ENCODE data around the gene FCRLB. TPM values are rescaled to one million over a fixed set of nuclear protein-coding genes. Genes with fewer than 3 reads are reported as not detected.

The FCRLB gene
- total and polyA plus RNA-seq, 9 of the 15 experiments (the other 6 are each of a cell fraction or from before 2014, with no cell fraction given): 0.20 to 4.6 (median 1.3) TPM

DNA sequence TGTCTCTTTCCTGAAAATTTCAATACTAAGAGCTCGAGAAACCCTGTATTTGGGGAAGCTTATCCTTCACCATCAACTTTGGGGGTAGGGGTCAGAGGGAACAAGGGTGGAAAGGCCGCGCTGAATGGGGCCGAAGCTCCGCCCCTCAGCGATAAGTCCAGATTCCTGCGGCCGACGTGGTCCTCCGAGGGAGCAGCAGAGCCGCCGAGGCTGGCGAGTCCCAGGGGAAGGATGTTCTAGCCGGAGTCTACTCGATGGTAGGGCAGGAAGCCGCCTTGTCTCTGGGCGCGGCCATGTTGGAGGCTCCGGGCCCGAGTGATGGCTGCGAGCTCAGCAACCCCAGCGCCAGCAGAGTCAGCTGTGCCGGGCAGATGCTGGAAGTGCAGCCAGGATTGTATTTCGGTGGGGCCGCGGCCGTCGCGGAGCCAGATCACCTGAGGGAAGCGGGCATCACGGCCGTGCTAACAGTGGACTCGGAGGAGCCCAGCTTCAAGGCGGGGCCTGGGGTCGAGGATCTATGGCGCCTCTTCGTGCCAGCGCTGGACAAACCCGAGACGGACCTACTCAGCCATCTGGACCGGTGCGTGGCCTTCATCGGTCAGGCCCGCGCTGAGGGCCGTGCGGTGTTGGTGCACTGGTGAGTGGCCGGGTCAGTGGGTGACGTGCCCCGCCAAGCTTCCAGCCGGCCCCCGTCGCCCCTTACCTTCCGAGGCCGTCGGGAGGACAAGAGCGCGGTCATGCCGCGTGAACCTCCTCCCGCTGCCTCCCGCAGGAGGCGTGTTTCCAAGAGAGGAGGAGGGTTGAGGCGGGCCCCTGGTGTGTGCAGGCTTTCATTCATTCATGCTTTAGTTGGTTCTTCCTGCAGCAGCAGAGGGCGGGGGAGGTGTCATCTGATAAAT is 28.4 kb downstream of the FCRLB start, which contains the start of gene DUSP12 (continued):
- TF ChIP-seq LEF1 (IDR thresholded peaks at IDR 0.05): 0 out of 2 replicates have a peak, but pooled peaks have one; percentile 12
- TF ChIP-seq RHOXF2B (CRISPR knock-in tag; conservative IDR thresholded peaks at IDR 0.05): no peak
- TF ChIP-seq, protein P1, sequence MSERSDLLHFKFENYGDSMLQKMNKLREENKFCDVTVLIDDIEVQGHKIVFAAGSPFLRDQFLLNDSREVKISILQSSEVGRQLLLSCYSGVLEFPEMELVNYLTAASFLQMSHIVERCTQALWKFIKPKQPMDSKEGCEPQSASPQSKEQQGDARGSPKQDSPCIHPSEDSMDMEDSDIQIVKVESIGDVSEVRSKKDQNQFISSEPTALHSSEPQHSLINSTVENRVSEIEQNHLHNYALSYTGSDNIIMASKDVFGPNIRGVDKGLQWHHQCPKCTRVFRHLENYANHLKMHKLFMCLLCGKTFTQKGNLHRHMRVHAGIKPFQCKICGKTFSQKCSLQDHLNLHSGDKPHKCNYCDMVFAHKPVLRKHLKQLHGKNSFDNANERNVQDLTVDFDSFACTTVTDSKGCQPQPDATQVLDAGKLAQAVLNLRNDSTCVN (CRISPR knock-in tag; IDR thresholded peaks at IDR 0.05): no peak
- TF ChIP-seq ETV6 (IDR thresholded peaks at IDR 0.05; ENCODE audit: borderline replicate concordance in 1 of 2, low read depth in 2 of 2, low read length in 1 of 2): peak in 1 of 2 experiments; percentile 17; a peak in 1 of 4 replicates
- TF ChIP-seq ETV6 (CRISPR knock-in tag; IDR thresholded peaks at IDR 0.05; ENCODE audit: borderline replicate concordance): no peak
- TF ChIP-seq POLR3G (IDR thresholded peaks at IDR 0.05; ENCODE audit: extremely low read depth, insufficient read length, insufficient replicate concordance): no peak
- TF ChIP-seq ZNF79 (CRISPR knock-in tag; IDR thresholded peaks at IDR 0.05; ENCODE audit: low read depth): no peak
- TF ChIP-seq, protein P2, sequence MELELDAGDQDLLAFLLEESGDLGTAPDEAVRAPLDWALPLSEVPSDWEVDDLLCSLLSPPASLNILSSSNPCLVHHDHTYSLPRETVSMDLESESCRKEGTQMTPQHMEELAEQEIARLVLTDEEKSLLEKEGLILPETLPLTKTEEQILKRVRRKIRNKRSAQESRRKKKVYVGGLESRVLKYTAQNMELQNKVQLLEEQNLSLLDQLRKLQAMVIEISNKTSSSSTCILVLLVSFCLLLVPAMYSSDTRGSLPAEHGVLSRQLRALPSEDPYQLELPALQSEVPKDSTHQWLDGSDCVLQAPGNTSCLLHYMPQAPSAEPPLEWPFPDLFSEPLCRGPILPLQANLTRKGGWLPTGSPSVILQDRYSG (tag; conservative IDR thresholded peaks at IDR 0.05; ENCODE audit: low read depth): no peak
- peak; percentile 47 for TF ChIP-seq JUND (IDR thresholded peaks at IDR 0.05; ENCODE audit: borderline replicate concordance, low read depth, low read length)
- peak; percentile 36; the same call in 1 of the 3 replicates for TF ChIP-seq JUND (tag; IDR thresholded peaks at IDR 0.05; ENCODE audit: borderline replicate concordance, low read depth, low read length)
- no peak for TF ChIP-seq NELFE (IDR thresholded peaks at IDR 0.05; ENCODE audit: insufficient read depth, insufficient read length)
- TF ChIP-seq ZNF253 (CRISPR knock-in tag; conservative IDR thresholded peaks at IDR 0.05): no peak
- TF ChIP-seq ZFP30 (CRISPR knock-in tag; IDR thresholded peaks at IDR 0.05; ENCODE audit: borderline replicate concordance): no peak
- TF ChIP-seq ZNF197 (CRISPR knock-in tag; IDR thresholded peaks at IDR 0.05; ENCODE audit: low read depth): no peak
- no peak for TF ChIP-seq KAT2B (IDR thresholded peaks at IDR 0.05; ENCODE audit: low read depth, low read length)
- TF ChIP-seq STAT5B (CRISPR knock-in tag; IDR thresholded peaks at IDR 0.05): no peak
- TF ChIP-seq, protein P3, sequence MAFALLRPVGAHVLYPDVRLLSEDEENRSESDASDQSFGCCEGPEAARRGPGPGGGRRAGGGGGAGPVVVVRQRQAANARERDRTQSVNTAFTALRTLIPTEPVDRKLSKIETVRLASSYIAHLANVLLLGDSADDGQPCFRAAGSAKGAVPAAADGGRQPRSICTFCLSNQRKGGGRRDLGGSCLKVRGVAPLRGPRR (CRISPR knock-in tag; IDR thresholded peaks at IDR 0.05): no peak
- peak; percentile 54 for TF ChIP-seq RBM22 (IDR thresholded peaks at IDR 0.05; ENCODE audit: low read depth, low read length, poor library complexity, severe bottlenecking)
- TF ChIP-seq, protein P4, sequence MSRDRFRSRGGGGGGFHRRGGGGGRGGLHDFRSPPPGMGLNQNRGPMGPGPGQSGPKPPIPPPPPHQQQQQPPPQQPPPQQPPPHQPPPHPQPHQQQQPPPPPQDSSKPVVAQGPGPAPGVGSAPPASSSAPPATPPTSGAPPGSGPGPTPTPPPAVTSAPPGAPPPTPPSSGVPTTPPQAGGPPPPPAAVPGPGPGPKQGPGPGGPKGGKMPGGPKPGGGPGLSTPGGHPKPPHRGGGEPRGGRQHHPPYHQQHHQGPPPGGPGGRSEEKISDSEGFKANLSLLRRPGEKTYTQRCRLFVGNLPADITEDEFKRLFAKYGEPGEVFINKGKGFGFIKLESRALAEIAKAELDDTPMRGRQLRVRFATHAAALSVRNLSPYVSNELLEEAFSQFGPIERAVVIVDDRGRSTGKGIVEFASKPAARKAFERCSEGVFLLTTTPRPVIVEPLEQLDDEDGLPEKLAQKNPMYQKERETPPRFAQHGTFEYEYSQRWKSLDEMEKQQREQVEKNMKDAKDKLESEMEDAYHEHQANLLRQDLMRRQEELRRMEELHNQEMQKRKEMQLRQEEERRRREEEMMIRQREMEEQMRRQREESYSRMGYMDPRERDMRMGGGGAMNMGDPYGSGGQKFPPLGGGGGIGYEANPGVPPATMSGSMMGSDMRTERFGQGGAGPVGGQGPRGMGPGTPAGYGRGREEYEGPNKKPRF (IDR thresholded peaks at IDR 0.05; ENCODE audit: low read depth, low read length): no peak
- TF ChIP-seq, protein P5, sequence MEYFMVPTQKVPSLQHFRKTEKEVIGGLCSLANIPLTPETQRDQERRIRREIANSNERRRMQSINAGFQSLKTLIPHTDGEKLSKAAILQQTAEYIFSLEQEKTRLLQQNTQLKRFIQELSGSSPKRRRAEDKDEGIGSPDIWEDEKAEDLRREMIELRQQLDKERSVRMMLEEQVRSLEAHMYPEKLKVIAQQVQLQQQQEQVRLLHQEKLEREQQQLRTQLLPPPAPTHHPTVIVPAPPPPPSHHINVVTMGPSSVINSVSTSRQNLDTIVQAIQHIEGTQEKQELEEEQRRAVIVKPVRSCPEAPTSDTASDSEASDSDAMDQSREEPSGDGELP (CRISPR knock-in tag; IDR thresholded peaks at IDR 0.05; ENCODE audit: borderline replicate concordance): peak; percentile 98
- no peak for TF ChIP-seq MYBL2 (IDR thresholded peaks at IDR 0.05; ENCODE audit: low read depth)
- TF ChIP-seq MYBL2 (CRISPR knock-in tag; IDR thresholded peaks at IDR 0.05; ENCODE audit: borderline replicate concordance): no peak

Data from K562 (cell line).